NCI-H2196 treated with DMSO at 0.1 percent for 48 hours (cell line): Measurements from ENCODE around the gene ITPKB.
"Not testable (repeated sequence)": the region's sequence is repeated elsewhere in the genome, so short reads cannot be mapped to it uniquely, and the experiment has no call there.

Experiments
- DNase-seq: peaks from one replicate; lab custom pipeline; 2025; ENCODE audit not compliant: unreplicated experiment; lab: John Stamatoyannopoulos, UW

Gene ITPKB

GRCh38 chr1:226754793-226755533 is 15.9 kb upstream of the ITPKB start:
- DNase-seq = no peak

DNA sequence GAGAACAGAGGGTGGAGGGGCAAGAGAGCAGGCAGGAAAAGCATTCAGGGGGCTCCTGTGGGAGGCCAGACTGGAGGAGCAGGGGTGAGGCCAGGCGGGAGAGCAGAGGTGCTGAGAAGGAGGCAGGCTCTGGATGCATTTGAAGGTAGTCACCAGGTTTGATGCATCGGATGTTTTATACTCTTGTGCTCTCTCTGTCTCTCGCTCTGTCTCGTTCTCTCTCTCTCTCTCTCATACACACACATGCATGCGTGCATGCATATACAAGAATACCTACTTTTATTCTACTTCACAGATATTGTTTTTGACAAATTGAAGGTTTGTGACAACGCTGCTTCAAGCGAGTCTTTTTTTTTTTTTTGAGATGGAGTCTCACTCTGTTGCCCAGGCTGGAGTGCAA is 15.0 kb upstream of the ITPKB start:
- DNase-seq = no peak

DNA sequence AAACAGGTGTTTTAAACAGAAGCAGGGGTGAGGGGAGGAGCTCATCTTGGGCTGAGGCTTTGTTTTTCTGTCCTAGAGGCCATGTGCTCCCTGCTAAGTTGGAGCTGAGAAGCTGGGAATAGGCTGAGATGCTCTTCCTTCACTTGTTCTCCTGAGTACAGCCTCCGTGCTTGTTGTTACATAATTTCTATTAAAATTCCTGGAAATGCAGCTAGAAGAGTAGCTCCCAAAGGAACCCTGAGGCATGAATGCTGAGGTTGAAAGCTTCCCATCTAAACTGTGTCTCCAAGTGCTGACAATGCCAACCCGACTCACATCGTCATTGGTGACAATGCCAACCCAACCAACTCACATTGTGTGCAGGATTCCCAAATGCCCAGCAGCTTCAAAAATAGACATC is 12.6 kb upstream of the ITPKB start:
- DNase-seq = no peak

GRCh38 chr1:226751214-226751613 is 12.1 kb upstream of the ITPKB start:
- no peak for DNase-seq

DNA sequence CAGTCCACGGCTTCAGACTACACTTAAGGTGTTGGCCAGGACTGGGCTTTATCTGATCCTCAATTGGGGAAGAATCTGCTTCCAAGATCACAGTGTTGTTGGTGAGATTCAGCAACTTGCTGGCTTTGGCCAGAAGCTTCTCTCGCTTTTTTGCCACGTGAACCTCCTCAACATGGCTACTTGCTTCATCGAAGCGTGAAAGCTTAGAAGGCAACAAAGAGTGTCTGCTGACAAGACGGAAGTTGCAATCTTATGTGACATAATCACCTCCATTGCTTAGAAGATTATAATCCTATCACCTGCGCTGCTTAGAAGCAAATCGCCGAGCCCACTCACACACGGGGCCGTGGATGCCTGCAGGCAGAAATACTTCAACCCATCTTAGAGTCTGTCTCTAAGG is 10.4 kb upstream of the ITPKB start:
- DNase-seq = no peak

DNA sequence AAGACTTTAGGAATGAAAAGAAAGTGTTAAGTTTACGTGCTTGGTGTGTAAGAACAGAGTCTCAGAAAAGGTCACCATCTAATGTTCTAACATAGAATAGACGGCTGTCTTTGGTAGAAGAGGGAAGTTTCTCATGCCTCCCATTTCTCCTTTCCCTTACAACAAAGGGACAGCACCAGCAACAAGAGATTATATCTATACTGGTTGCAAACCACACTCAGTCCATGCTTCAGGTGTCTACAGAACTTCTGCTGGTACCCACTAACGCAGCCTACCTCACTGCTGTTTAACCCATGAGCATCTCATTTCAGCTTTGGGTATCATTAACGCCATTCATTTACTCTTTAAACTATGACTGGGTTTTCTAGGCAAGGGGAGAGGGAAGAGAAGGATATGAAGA is 9.2 kb upstream of the ITPKB start:
- no peak for DNase-seq

GRCh38 chr1:226747519-226748263 is 8.6 kb upstream of the ITPKB start:
- not testable (repeated sequence) for DNase-seq

DNA sequence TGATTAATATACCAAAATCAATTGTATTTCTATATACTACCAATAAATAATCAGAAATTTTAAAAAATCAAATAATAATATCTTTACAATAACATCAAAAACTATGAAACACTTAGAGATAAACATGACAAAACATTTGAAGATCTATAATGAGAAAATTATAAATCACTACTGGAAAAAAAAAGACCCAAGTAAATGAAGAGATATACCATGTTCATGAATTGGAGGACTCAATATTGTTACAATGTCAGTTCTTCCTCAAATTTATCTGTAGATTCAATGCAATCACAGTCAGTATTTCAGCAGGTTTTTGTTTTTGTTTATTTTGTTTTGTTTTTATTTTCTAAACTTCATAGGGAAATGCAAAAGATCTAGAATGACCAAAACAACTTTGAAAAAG is 4.2 kb upstream of the ITPKB start:
- no peak for DNase-seq

- DNase-seq = no peak
Observed at GRCh38 chr1:226741009-226741408, 1.9 kb upstream of the ITPKB start.

DNA sequence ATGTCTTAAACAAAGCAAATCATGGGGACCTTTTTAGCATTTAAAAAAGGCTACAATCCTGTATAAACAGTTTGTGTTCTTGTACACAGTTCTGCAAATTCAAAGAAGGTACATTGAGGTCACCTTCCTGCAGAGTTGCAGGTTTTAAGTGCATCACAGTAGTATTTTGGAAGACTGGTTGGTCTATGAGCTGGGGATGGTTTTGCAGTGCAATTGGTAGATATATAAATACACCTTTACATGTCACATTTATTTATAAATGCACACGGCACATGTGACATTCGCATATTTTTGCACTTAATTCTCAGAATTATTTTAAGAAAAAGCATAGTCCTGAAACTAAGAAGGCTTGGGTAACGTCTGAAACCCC is 599 bp upstream of the ITPKB start:
- no peak for DNase-seq

- DNase-seq = no peak
Observed at GRCh38 chr1:226738421-226738994, 574 bp downstream of the ITPKB start.

GRCh38 chr1:226737819-226738420 is 1.2 kb downstream of the ITPKB start:
- DNase-seq = no peak

DNA sequence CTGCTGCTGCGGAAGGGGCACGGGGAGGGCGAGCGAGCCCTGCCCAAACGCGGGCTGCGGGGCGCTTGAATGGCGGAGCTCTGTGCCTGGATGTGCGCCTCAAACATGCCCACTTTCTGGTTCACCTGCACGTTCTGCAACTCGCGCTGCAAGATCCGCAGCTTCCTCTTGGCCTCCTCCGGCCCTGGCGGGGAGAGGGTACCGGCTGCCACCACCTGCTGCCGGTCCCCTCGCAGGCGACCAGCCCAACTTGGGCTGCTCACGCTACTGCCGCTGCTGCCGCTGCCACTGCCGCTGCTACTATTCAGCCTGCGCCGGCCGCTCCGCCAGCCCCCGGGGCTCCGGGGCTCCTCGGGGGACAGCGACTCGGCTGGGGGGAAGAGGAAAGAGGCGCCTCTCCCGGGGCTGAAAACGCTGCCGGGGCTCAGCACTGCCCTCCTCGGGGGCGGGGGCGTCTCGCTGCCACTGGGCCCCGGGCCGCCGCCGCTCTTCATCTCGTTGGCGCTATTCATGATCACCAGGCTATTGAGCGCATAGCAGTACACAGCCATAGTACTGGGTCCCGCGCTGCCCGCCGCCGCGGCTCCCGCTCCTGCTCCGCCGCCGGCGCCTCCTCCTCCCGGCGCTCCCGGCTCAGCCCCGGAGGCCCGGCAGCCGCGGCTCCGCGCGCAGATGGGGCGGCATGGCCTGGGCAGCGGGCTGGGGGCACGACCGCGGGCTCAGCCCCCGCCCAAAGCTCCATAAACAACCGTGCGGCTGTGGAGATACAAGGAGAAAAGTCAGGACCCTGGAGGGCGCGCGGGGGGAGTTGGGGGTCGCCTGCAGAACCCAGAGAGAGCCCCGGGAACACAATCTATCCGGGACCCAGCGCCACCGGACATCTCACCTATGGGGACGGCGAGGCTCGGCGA is 1.9 kb downstream of the ITPKB start:
- DNase-seq = no peak

DNA sequence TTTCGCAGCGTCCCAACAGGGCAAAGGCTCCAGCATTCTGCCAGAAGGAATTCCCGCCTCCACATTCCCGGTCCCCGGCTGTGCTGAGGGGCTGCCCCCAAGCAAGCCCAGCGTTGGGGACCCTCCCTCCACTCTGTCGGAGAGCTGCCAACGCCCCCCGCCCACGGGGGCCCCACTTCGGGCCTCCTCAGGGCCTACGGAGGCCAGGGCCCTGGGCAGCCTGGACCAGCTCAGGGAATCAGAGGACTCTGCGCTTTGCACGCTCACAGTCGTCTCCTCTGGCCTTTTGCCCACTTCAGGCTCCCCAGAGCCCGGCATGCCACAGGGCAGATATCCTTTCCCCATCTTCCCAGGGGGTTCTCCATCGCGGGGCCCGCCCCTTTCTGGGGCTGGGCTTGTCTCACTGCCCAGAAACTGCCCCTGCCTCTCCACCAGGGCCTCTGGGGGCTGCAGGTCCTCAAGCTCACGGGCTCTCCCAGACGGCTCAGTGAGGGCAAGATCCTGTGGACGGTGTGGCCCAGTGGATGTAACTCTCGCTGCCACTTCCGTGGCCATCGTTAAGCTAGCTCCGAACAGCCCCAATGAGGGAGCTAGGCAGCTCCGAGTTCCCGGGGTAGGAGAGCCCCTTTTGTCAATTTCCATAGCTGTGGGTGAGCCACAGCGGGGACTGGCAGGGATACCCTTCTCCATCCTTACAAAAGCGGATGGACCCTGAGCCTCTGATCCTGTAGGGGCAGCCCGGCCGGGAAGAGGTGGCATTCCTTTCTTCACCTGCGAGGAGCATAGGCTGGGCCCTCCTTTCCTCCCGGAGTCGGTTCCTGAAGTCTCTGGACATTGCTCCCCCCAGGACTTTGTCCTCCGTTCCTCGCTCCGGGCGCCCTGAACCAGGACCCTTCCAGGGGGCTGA is 2.8 kb downstream of the ITPKB start:
- no peak for DNase-seq

DNA sequence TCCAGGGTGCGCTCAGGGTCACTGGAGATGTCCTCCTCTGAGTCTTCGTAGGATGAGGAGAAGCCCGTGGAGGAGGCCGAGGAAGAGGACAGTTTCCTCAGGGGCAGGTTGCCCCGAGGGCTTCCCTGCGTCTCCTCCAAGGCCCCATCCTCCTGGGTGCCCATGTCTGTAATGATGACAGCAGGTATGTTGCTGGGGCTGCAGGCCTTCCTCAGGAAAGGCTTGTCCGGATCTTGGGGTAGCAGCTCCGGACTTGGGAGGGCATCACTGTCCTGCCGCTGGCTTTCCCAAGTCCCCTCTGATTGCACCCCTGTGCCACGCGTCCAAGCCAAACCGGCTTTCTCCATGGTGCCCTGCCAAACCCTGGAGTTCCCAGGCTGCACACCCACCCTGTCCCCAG is 3.5 kb downstream of the ITPKB start:
- DNase-seq = no peak

- DNase-seq = no peak
Observed at GRCh38 chr1:226734611-226735153, 4.4 kb downstream of the ITPKB start.

DNA sequence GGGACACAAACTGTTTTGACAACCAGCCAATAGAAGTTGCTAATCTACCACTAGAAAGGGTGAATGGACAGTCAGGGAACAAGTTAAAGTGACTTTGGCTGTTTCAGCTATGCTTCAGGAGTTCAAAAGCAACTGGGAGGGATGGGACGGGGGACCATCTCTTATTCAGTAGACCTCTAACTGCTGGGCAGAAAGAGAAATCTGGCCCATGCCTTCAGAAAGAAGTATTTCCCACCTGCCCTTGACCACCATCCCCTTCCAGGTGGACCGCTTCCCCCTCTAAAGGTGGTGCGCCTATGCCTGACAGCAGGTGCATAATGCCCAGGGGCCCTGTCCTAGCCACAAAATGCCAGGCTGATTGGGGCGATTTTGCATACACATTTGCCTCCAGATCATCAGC is 5.2 kb downstream of the ITPKB start:
- DNase-seq = no peak

DNA sequence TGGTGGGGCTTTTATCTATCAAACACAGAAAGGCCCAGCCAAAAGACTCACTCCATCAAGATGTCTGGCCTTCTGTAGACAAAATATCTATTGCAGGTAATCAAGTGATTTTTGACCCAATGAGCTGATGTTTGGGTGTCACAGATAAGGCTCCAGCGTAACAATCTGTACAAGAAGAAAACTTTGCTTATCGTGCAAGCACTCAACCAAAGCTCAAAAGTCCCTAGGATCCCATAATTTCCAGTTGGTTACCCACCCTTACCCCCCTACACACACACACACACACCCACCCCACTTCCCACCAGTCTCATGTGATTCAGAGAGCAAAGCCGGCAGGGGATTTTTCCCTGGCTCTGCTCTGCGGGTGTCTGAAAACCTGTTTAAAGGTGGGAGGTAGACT is 5.8 kb downstream of the ITPKB start:
- no peak for DNase-seq

GRCh38 chr1:226732856-226733291 is 6.2 kb downstream of the ITPKB start:
- no peak for DNase-seq
